ENCODE data around the gene KMT5B. TPM values are rescaled to one million over a fixed set of nuclear protein-coding genes. Genes with fewer than 3 reads are reported as not detected.
A peak's percentile ranks its signal among the peaks of the same experiment; 100 is the strongest.

The KMT5B gene
- total and polyA plus RNA-seq, 2 of the 13 experiments (the other 11 are each of a cell fraction or from before 2014, with no cell fraction given), result 17.6 to 23.7 TPM

- TF ChIP-seq SALL1 (CRISPR knock-in tag; IDR thresholded peaks at IDR 0.05) (peak; percentile 84), GABPB1 (CRISPR knock-in tag; IDR thresholded peaks at IDR 0.05) (peak; percentile 78), NFRKB (IDR thresholded peaks at IDR 0.05) (peak; percentile 84; the same call in 1 of the 2 replicates), IRF2 (CRISPR knock-in tag; IDR thresholded peaks at IDR 0.05) (peak; percentile 40; the same call in 1 of the 2 replicates), ZHX1 (CRISPR knock-in tag; IDR thresholded peaks at IDR 0.05; ENCODE audit: low read depth) (peak; percentile 66; the same call in 1 of the 2 replicates), NR2C2 (CRISPR knock-in tag; IDR thresholded peaks at IDR 0.05; ENCODE audit: borderline replicate concordance) (peak; percentile 39; the same call in 1 of the 2 replicates), ZKSCAN1 (IDR thresholded peaks at IDR 0.05; ENCODE audit: low read length) (no peak), FOSL2 (CRISPR knock-in tag; IDR thresholded peaks at IDR 0.05) (0 out of 2 replicates have a peak, but pooled peaks have one; percentile 16), KDM2A (CRISPR knock-in tag; IDR thresholded peaks at IDR 0.05; ENCODE audit: borderline replicate concordance, low read depth) (peak; percentile 95), GLMP (CRISPR knock-in tag; IDR thresholded peaks at IDR 0.05; ENCODE audit: borderline replicate concordance) (no peak)
Measured at GRCh38 chr11:68213555-68214172, 568 bp upstream of the KMT5B start (continued).

Measured in HepG2 (cell line).